ENCODE results near the gene TAF4. TPM values are rescaled to one million over a fixed set of nuclear protein-coding genes. Genes with fewer than 3 reads are reported as not detected.

TAF4 gene
- total and polyA plus RNA-seq, 2 of the 13 experiments (the other 11 are each of a cell fraction or from before 2014, with no cell fraction given): 5.9 to 12.0 TPM

GRCh38 chr20:61966492-61967244, 99.0 kb downstream of the TAF4 start (continued):
- TF ChIP-seq ZNF451 (CRISPR knock-in tag; IDR thresholded peaks at IDR 0.05) (no peak), TMF1 (CRISPR knock-in tag; IDR thresholded peaks at IDR 0.05; ENCODE audit: low read depth) (no peak), HMG20A (CRISPR knock-in tag; IDR thresholded peaks at IDR 0.05; ENCODE audit: borderline replicate concordance) (no peak), ZFP91 (CRISPR knock-in tag; IDR thresholded peaks at IDR 0.05; ENCODE audit: borderline replicate concordance) (peak; percentile 53; the same call in 1 of the 2 replicates), ZNF710 (CRISPR knock-in tag; IDR thresholded peaks at IDR 0.05; ENCODE audit: borderline replicate concordance) (no peak), ZBTB49 (CRISPR knock-in tag; IDR thresholded peaks at IDR 0.05; ENCODE audit: borderline replicate concordance) (no peak), RBM22 (optimal IDR thresholded peaks at IDR 0.05; ENCODE audit: low read length) (no peak), ZNF441 (CRISPR knock-in tag; IDR thresholded peaks at IDR 0.05; ENCODE audit: borderline replicate concordance) (no peak), ZNF230 (CRISPR knock-in tag; IDR thresholded peaks at IDR 0.05) (no peak), ZNF749 (CRISPR knock-in tag; IDR thresholded peaks at IDR 0.05; ENCODE audit: borderline replicate concordance) (no peak), RORA (CRISPR knock-in tag; IDR thresholded peaks at IDR 0.05) (no peak), DR1 (CRISPR knock-in tag; IDR thresholded peaks at IDR 0.05) (no peak), ATAD3A (CRISPR knock-in tag; IDR thresholded peaks at IDR 0.05) (no peak), CHD2 (IDR thresholded peaks at IDR 0.05; ENCODE audit: low read depth, low read length) (no peak)
- TF ChIP-seq, protein P1, sequence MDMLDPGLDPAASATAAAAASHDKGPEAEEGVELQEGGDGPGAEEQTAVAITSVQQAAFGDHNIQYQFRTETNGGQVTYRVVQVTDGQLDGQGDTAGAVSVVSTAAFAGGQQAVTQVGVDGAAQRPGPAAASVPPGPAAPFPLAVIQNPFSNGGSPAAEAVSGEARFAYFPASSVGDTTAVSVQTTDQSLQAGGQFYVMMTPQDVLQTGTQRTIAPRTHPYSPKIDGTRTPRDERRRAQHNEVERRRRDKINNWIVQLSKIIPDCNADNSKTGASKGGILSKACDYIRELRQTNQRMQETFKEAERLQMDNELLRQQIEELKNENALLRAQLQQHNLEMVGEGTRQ (IDR thresholded peaks at IDR 0.05; ENCODE audit: low read depth, low read length): no peak
- TF ChIP-seq, protein P1 (CRISPR knock-in tag; IDR thresholded peaks at IDR 0.05; ENCODE audit: borderline replicate concordance): peak; percentile 59; the same call in 1 of the 2 replicates
- TF ChIP-seq, protein P2, sequence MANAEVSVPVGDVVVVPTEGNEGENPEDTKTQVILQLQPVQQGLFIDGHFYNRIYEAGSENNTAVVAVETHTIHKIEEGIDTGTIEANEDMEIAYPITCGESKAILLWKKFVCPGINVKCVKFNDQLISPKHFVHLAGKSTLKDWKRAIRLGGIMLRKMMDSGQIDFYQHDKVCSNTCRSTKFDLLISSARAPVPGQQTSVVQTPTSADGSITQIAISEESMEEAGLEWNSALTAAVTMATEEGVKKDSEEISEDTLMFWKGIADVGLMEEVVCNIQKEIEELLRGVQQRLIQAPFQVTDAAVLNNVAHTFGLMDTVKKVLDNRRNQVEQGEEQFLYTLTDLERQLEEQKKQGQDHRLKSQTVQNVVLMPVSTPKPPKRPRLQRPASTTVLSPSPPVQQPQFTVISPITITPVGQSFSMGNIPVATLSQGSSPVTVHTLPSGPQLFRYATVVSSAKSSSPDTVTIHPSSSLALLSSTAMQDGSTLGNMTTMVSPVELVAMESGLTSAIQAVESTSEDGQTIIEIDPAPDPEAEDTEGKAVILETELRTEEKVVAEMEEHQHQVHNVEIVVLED (CRISPR knock-in tag; IDR thresholded peaks at IDR 0.05; ENCODE audit: borderline replicate concordance): no peak
- TF ChIP-seq, protein P3, sequence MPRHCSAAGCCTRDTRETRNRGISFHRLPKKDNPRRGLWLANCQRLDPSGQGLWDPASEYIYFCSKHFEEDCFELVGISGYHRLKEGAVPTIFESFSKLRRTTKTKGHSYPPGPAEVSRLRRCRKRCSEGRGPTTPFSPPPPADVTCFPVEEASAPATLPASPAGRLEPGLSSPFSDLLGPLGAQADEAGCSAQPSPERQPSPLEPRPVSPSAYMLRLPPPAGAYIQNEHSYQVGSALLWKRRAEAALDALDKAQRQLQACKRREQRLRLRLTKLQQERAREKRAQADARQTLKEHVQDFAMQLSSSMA (CRISPR knock-in tag; IDR thresholded peaks at IDR 0.05): no peak

Measured in HepG2 (cell line).